Measurements from ENCODE around the gene FOXP3.

Gene FOXP3

GRCh38 chrX:49273181-49273727, 8.7 kb upstream of the FOXP3 start:
- no peak for DNase-seq

DNA sequence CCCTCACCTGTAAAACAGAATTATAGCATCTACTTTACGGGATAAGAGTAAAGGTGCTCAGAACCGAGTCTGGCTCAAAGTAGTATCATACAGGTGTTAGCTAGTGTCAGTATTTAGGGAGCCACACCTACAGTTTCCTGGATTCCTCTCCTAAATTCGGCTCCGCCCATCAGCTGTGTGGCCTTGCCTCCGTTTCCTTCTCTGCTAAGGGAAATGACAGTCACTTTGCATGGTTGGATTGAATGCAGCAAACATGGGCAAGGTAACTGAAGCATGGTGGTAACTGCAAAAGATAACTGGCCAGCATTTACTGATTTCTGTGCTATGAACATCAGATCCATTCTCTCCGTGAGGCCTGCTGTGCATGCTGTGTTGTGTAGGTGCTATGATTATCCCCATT, 7.9 kb upstream of the FOXP3 start:
- DNase-seq: no peak

GRCh38 chrX:49271341-49271740, 6.8 kb upstream of the FOXP3 start:
- DNase-seq: no peak

GRCh38 chrX:49270249-49270921, 5.9 kb upstream of the FOXP3 start:
- no peak for DNase-seq

DNA sequence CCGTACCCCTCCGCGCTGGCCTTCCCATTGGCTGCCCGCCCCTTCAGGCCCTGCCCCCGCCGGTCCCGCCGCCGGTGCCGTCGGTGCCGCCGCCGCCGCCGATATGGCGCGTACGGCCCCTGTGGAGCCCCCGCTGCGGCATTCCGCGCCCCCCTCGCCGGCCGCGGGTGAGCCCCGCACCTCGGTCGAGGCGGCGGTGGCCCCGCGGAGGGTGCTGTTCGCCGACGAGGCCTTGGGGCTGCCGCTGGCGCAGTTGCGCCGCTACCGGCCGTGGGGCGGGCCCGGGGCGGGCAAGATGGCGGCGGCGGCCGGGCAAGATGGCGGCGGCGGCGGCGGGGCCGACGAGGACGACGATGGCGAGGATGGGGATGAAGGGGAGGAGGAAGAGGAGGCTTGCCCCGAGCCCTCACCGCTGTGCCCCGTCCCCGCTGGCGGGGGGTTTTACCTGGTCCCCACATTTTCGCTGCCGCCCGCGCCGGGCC, 5.3 kb upstream of the FOXP3 start, which contains the start of gene PPP1R3F:
Gene PPP1R3F (plus strand): TSS at position 27 of the 482 bp plus-strand sequence. CDS start 77 bp downstream, at position 104.
- DNase-seq: peak in 5 of 58 donors; percentile 15 to 48 (median 33)

- DNase-seq: peak; percentile 58 to 98 (median 93)
Observed at GRCh38 chrX:49269010-49269766, 4.7 kb upstream of the FOXP3 start.

DNA sequence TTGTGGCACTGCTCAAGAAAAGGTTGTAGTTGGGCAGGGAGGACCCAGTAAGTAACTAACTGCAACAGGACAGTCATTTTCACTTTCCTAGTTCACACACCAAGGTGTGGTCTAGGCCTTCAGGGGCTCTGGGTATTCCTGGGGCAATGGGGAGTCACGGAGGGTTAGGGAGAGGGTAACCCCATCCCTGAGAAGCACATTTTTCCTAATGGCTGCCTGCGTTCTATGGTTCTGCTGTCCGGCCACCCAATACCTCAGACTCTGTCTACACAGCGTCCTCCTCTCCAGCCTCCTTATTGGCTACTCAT, 4.1 kb upstream of the FOXP3 start:
- DNase-seq: no peak

- DNase-seq: no peak
Observed at GRCh38 chrX:49266523-49267445, 2.3 kb upstream of the FOXP3 start.

- no peak for DNase-seq
Observed at GRCh38 chrX:49263631-49264030, 879 bp downstream of the FOXP3 start.

- DNase-seq: no peak
Observed at GRCh38 chrX:49262603-49263002, 1.9 kb downstream of the FOXP3 start.

- no peak for DNase-seq
Observed at GRCh38 chrX:49260221-49260985, 4.1 kb downstream of the FOXP3 start.

DNA sequence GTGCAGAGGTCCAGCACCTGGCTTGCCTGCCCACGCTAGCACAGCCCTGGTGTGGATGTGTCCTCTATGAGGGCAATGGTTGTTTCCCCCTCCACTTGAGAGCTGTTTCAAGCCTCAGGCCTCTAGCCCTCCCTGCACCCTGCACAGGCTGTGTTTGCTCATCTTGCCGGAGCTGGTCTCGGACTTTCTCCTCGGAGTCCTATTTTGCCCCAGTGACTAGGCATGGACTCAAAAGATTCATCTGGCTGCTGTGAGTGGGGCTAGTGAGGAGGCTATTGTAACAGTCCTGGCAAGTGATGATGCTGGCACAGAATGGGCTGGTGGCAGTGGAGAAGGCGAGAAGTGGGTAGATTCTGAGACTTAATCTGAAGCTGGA, 5.8 kb downstream of the FOXP3 start:
- DNase-seq: peak in 2 of 58 donors; percentile 1 to 2

DNA sequence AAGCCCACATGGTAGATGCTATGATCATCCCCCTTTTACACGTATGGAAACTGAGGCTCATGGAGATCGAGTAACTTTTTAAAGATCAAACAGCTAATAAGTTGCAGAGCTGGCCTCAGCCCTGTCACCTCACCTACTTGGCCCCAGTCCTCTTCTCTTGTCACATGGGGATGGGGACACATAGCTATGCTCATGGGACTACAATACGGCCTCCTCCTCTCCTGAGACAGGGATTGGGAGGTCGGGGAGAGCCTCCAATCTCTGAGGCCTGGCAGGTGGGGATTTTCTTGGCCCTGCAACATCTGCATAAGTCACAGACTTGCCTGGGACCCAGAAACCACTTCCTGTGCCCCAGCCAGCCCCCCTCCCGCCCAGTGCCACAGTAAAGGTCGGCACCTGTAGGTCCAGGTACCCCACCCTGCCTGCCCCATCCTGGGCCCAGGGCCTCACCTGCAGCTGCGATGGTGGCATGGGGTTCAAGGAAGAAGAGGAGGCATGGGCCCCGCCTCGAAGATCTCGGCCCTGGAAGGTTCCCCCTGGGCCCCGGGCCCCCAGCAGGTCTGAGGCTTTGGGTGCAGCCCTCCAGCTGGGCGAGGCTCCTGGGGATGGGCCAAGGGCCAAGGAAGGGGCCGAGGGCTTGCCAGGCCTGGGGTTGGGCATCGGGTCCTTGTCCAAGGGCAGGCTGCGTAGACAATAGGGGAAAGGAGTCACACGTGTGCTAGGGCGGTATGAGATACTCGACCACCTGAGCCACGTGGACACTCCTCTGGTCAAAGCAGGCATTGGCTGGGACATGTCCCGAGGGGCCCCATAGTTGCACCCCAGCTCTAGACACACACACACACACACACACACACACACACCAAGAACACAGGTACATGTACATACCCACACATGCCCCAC, 6.4 kb downstream of the FOXP3 start:
- DNase-seq: no peak

GRCh38 chrX:49257074-49257790, 7.3 kb downstream of the FOXP3 start:
- DNase-seq: no peak

GRCh38 chrX:49256268-49256995, 8.1 kb downstream of the FOXP3 start:
- no peak for DNase-seq

DNA sequence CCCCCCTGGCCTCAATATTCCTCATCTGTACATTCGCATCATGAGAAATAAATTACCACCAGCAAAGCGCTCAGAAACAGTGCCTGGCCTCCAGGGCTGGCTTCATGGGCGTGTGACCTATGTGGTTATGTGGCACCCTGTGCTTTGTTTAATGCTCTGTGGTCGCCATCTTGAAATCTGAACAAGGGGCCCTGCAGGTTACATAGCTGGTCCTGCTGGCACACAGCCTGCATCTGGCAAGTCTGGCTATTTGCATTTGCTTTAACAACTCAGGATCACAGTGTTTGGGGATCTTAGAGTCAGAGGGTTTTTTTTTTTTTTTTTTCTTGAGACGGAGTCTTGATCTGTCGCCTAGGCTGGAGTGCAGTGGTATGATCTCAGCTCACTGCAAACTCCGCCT, 9.9 kb downstream of the FOXP3 start:
- DNase-seq: no peak

- DNase-seq: no peak
Observed at GRCh38 chrX:49251325-49251724, 13.2 kb downstream of the FOXP3 start.

- no peak for DNase-seq
Observed at GRCh38 chrX:49250578-49250977, 13.9 kb downstream of the FOXP3 start.
